ENCODE data around the gene ESPNL.
"Not testable (repeated sequence)": the region's sequence is repeated elsewhere in the genome, so short reads cannot be mapped to it uniquely, and the experiment has no call there.

Gene ESPNL

GRCh38 chr2:238168196-238169047 is 68.3 kb downstream of the ESPNL start:
- no peak for DNase-seq (ENCODE audit: low read depth in 4 of 4, low spot score in 1 of 4)

DNA sequence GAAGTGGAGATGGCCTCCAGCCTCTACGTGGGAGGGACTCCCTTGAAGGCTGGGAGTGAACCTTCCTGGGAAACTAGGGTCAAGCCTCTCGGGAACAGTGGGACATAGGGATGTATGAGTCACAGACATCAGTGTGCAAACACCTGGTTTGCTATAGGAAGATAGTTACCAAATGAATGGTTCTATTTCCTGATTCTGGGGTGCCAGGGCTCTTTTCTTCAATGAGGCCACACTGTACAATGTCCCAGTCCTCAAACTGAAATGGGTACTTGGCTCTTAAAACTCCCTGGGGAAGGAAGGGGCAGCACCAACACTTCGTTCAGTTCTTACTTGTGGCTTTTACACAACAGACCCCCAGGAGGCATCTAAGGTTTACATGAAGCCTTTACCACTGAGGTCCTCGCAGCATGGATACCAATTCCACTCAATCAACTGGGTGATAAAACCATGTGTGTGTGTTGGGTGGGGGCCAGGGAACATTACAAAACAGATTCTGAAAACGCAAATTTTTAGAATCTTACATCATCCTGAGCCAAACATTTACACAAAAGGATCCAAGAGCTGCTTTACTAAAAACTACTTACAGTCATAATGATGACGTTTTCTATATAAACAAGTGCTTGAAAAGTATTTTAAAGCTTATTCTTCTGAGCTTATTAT is 69.0 kb downstream of the ESPNL start:
- DNase-seq (ENCODE audit: low read depth in 4 of 4, low spot score in 1 of 4), result no peak

- DNase-seq (ENCODE audit: low read depth in 4 of 4, low spot score in 1 of 4), result no peak
Measured at GRCh38 chr2:238169708-238170251, 69.6 kb downstream of the ESPNL start.

GRCh38 chr2:238170386-238171071 is 70.4 kb downstream of the ESPNL start:
- no peak for DNase-seq (ENCODE audit: low read depth in 4 of 4, low spot score in 1 of 4)

DNA sequence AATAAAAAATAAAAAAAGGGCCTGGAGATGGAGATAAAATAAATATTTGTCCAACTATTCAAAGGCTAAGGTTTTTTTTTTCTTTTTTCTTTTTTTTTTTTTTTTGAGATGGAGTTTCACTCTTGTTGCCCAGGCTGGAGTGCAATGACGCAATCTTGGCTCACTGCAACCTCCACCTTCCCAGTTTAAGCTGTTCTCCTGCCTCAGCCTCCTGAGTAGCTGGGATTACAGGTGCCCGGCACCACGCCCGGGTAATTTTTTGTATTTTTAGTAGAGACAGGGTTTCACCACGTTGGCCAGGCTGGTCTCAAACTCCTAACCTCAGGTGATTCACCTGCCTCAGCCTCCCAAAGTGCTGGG is 70.9 kb downstream of the ESPNL start:
- DNase-seq (ENCODE audit: low read depth in 4 of 4, low spot score in 1 of 4), result not testable (repeated sequence)

DNA sequence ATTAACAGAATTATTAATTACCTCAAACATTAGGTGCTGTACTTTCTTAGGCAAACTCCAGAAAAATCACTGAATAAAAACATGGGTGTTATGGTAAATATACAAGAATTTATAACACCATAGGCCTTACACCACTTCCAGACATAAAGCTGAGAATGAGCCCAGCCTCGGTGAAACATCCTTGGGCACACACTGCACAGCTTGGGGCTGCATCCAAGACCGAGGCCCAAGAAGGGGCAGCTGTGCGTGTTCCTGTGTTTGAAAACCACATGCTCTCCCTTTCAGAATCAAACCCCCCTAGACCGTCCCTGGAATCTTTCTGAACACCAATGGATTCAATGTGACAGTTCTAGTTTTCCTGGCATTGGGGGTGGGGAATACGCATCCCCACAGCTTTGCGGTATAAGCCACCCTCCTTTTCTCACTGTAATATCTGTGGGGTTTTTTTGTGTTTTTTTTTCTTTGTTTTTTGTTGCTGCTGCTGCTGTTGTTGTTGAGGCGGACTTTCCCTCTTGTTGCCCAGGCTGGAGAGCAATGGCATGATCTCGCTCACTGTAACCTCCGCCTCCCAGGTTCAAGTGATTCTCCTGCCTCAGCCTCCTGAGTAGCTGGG is 71.5 kb downstream of the ESPNL start:
- DNase-seq (ENCODE audit: low read depth in 4 of 4, low spot score in 1 of 4), result no peak

GRCh38 chr2:238172439-238172838 is 72.3 kb downstream of the ESPNL start:
- no peak for DNase-seq (ENCODE audit: low read depth in 4 of 4, low spot score in 1 of 4)

DNA sequence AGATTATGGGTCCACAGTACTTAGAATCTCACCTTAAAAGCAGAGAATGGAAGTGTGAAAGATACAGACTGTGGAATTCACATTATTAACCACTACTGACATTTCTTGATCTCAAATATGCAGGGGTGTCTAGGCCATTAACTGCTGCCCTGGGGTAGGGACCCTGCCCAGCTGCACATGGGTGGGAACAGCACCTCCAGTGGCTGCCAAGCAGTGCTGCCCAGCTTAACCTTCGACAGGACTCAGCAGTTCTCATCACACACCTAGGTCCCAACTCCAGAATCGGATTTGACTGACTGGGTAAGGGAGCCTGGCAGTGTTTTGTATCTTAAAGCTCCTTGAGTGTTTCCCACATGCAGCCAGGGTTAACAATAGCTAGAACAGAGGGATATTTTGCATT is 73.6 kb downstream of the ESPNL start:
- no peak for DNase-seq (ENCODE audit: low read depth in 4 of 4, low spot score in 1 of 4)

- no peak for DNase-seq (ENCODE audit: low read depth in 4 of 4, low spot score in 1 of 4)
Measured at GRCh38 chr2:238174291-238174690, 74.2 kb downstream of the ESPNL start.

DNA sequence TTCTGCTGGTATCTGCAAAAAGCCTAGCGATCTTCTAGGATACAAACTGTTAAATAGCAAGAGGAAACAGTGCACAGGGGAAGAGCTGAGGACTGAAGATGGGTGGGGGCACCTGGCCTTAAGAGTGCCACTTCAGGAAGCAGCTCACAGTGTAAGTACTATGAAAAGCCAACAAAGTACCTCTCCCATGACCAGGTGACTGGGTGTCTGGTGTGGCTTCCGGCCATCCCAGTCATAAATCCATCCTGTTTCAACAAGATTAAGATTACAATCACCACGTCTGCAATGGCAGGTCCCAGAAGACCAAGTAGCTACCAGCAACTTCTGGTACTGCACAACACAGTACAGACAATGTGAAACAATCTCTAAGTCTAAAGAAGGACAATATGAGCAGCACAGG is 74.6 kb downstream of the ESPNL start:
- no peak for DNase-seq (ENCODE audit: low read depth in 4 of 4, low spot score in 1 of 4)

GRCh38 chr2:238176613-238177012 is 76.5 kb downstream of the ESPNL start:
- no peak for DNase-seq (ENCODE audit: low read depth in 4 of 4, low spot score in 1 of 4)

DNA sequence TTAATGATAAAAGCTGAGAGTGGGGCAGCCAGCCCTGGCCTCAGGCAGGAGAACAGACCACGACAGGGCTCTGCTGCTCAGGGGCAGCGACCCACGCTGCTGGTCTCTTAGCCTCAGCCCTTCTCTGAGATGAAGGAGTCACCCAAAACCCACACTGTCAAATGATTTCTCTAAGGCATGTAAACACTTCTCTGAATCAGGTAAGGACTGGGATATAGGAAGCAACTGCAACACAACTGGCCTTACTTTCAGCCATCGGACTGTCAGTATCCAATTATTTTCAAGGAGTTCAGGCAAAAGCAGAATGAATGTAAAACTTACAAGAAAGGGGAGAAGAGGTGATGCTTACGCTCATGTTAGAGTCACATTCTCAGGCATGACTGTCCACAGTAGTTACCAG is 80.4 kb downstream of the ESPNL start:
- DNase-seq (ENCODE audit: low read depth in 4 of 4, low spot score in 1 of 4), result no peak

DNA sequence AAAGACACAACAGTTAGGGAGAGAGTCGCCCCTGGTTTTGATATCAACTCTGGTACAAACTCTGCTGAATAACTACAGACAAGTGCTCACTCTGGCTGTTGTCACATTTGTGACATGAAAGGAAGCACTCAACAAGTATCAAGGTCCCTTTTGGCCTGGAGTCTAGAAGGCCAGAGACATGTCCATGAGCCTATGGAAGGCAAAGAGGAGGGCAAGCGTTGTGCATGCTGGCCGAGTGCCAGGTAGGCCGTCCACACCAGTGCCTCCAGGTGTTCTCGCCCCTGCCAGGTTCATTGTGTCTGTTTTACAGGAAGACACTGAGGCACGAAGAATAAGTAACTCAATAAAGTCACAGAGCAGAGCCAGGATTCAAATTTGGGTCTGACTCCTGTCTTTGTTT is 82.2 kb downstream of the ESPNL start:
- DNase-seq (ENCODE audit: low read depth in 4 of 4, low spot score in 1 of 4), result no peak

Data from stimulated activated CD4-positive, alpha-beta T cell treated with anti-CD3 and anti-CD28 coated beads, Interleukin-1b, Interleukin-23, amount 100 ng/mL, for 24 hours (primary cell).